B cell (primary cell): ENCODE measurements around the gene RAB3A.

ENCODE experiments used
- EZH2 ChIP-seq: IDR thresholded peaks from 2 replicates; pipeline ENCODE4 v1.6.1; 2012; ENCODE audit warnings: borderline replicate concordance, low read depth, mild to moderate bottlenecking, moderate library complexity, low read length; ENCODE audit not compliant: insufficient read depth, poor library complexity, severe bottlenecking
- TF ChIP-seq, protein P1 (sequence below): fragments of 200-600 bp; IDR thresholded peaks from one replicate; pipeline ENCODE4 v1.8.0; 2022; ENCODE audit warnings: antibody characterized with exemption, mild to moderate bottlenecking

DNA sequence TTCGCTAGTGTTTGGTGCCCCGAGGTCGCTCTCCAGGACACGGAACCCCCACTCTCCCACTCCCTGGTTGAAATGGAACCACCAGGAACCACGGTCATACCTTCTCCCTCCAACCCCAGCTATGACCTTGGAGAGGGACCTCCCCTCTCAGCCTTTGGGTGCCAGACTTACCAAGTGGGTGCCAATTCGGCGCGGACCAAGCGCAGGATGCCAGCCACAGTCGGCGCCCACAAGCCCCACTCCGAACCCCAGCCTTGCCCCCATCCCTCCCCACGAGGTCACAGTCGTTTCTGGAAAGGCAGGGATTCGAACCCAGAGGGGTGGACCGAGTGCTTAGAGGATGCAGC is 21.5 kb upstream of the RAB3A start:
- TF ChIP-seq, protein P1, sequence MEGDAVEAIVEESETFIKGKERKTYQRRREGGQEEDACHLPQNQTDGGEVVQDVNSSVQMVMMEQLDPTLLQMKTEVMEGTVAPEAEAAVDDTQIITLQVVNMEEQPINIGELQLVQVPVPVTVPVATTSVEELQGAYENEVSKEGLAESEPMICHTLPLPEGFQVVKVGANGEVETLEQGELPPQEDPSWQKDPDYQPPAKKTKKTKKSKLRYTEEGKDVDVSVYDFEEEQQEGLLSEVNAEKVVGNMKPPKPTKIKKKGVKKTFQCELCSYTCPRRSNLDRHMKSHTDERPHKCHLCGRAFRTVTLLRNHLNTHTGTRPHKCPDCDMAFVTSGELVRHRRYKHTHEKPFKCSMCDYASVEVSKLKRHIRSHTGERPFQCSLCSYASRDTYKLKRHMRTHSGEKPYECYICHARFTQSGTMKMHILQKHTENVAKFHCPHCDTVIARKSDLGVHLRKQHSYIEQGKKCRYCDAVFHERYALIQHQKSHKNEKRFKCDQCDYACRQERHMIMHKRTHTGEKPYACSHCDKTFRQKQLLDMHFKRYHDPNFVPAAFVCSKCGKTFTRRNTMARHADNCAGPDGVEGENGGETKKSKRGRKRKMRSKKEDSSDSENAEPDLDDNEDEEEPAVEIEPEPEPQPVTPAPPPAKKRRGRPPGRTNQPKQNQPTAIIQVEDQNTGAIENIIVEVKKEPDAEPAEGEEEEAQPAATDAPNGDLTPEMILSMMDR: no peak
- no peak for TF ChIP-seq EZH2
